SK-N-SH (cell line): ENCODE measurements around the gene TNXB. TPM values are rescaled to one million over a fixed set of nuclear protein-coding genes. Genes with fewer than 3 reads are reported as not detected.

ENCODE experiments used
- CTCF ChIA-PET: fragments of 300-600, 350-600 bp; formaldehyde crosslinking; extraction: SDS; loops from one replicate; lab custom pipeline; 2021; lab: Yijun Ruan, JAX
- POLR2A ChIA-PET: fragments of 350-600 bp; sonication (Branson Sonifier 250); formaldehyde crosslinking; extraction: SDS; loops from one replicate; lab custom pipeline; 2020; ENCODE audit warnings: antibody characterized with exemption, inconsistent platforms; lab: Yijun Ruan, JAX
- DNase-seq: peaks from one replicate; pipeline ENCODE4 v3.0.0; 2012
- H2AFZ ChIP-seq: fragments of 200-600 bp; sonication (generic); 2 replicates; pipeline ENCODE4 v1.8.1; 2016; ENCODE audit warnings: antibody characterized with exemption, mild to moderate bottlenecking, low read depth
- H3F3A ChIP-seq: fragments of 200-600 bp; sonication (generic); replicated peaks from 2 replicates; pipeline ENCODE3; 2016; ENCODE audit warnings: antibody characterized with exemption, mild to moderate bottlenecking; ENCODE audit not compliant: insufficient read depth
- H3K27ac ChIP-seq, 2 experiments: fragments of 200-500 bp in 1 of 2; fragments of 200-600 bp in 1 of 2; sonication (Bioruptor generic) in 1 of 2; sonication (generic), shearing (Covaris generic) in 1 of 2; 2 replicates each; pipeline versions ENCODE4 v1.5.1 to v1.6.1; 2014 to 2016; ENCODE audit warnings: low read depth in 2 of 2, inconsistent platforms in 1 of 2, low read length in 1 of 2, mild to moderate bottlenecking in 1 of 2, mixed read lengths in 1 of 2
- H3K27me3 ChIP-seq: fragments of 200-600 bp; sonication (generic), shearing (Covaris generic); 2 replicates; pipeline ENCODE4 v1.6.1; 2016; ENCODE audit warnings: mixed run types; ENCODE audit not compliant: insufficient read depth
- H3K36me3 ChIP-seq, 2 experiments: fragments of 200-500 bp in 1 of 2; fragments of 200-600 bp in 1 of 2; sonication (Bioruptor generic) in 1 of 2; sonication (generic) in 1 of 2; replicated peaks in 1 of 2; 2 replicates each; pipeline versions ENCODE3 to v1.5.1; 2014 to 2016; ENCODE audit warnings: low read length in 1 of 2, mild to moderate bottlenecking in 1 of 2; ENCODE audit not compliant: insufficient read depth in 2 of 2, control insufficient read depth in 1 of 2
- H3K4me1 ChIP-seq, 2 experiments: fragments of 200-500 bp in 1 of 2; fragments of 200-600 bp in 1 of 2; sonication (Bioruptor generic) in 1 of 2; sonication (generic), shearing (Covaris generic) in 1 of 2; 2 replicates each; pipeline versions ENCODE4 v1.5.1 to v1.6.1; 2014 to 2016; ENCODE audit warnings: low read depth in 1 of 2, low read length in 1 of 2, mixed run types in 1 of 2; ENCODE audit not compliant: insufficient read depth in 2 of 2, control insufficient read depth in 1 of 2
- H3K4me2 ChIP-seq: fragments of 200-600 bp; sonication (generic), shearing (Covaris generic); 2 replicates; pipeline ENCODE4 v1.6.1; 2017; ENCODE audit warnings: mixed run types
- H3K4me3 ChIP-seq, 2 experiments: fragments of 200-500 bp in 1 of 2; fragments of 200-600 bp in 1 of 2; sonication (Bioruptor generic) in 1 of 2; sonication (generic), shearing (Covaris generic) in 1 of 2; 2 replicates each; pipeline versions ENCODE4 v1.5.1 to v1.8.1; 2014 to 2016; ENCODE audit warnings: low read depth in 2 of 2, inconsistent platforms in 1 of 2, low read length in 1 of 2, mild to moderate bottlenecking in 1 of 2, mixed read lengths in 1 of 2, moderate library complexity in 1 of 2
- H3K79me2 ChIP-seq: fragments of 200-600 bp; sonication (generic); 2 replicates; pipeline ENCODE4 v1.8.1; 2017; ENCODE audit warnings: mild to moderate bottlenecking; ENCODE audit not compliant: insufficient read depth
- H3K9ac ChIP-seq: fragments of 200-600 bp; sonication (generic); 2 replicates; pipeline ENCODE4 v1.6.1; 2017; ENCODE audit warnings: mixed run types
- H3K9me2 ChIP-seq: fragments of 200-600 bp; sonication (generic); 2 replicates; pipeline ENCODE4 v1.6.1; 2017; ENCODE audit warnings: mixed run types
- H3K9me3 ChIP-seq: fragments of 200-600 bp; sonication (generic); 2 replicates; pipeline ENCODE4 v1.6.1; 2017; ENCODE audit warnings: mixed run types, mild to moderate bottlenecking, moderate library complexity
- H4K20me1 ChIP-seq: fragments of 200-600 bp; sonication (generic); 2 replicates; pipeline ENCODE4 v1.6.1; 2017; ENCODE audit warnings: mild to moderate bottlenecking, mixed run types; ENCODE audit not compliant: insufficient read depth
- CTCF ChIP-seq: fragments of 200-600 bp; sonication (generic); IDR thresholded peaks from 2 replicates; pipeline ENCODE4 v1.6.1; 2017; ENCODE audit warnings: antibody characterized with exemption, mild to moderate bottlenecking, moderate library complexity
- EZH2phosphoT487 ChIP-seq: fragments of 200-600 bp; sonication (generic); IDR thresholded peaks from 2 replicates; pipeline ENCODE4 v1.6.1; 2017; ENCODE audit warnings: low read depth, mixed run types, mild to moderate bottlenecking, antibody characterized with exemption, moderate library complexity, borderline replicate concordance
- RAD21 ChIP-seq: IDR thresholded peaks from 2 replicates; pipeline ENCODE4 v1.6.1; 2012; ENCODE audit warnings: mild to moderate bottlenecking, low read length
- RCOR1 ChIP-seq: fragments of 150-350 bp; IDR thresholded peaks from 2 replicates; pipeline ENCODE4 v1.6.1; 2017; ENCODE audit warnings: antibody characterized with exemption, low read length
- SIN3A ChIP-seq: IDR thresholded peaks from 2 replicates; pipeline ENCODE4 v1.6.1; 2012; ENCODE audit warnings: low read depth, mild to moderate bottlenecking, low read length, moderate library complexity, borderline replicate concordance
- TCF12 ChIP-seq: IDR thresholded peaks from 2 replicates; pipeline ENCODE4 v1.4.0; 2012
- WGBS: methylation state at CpG from one replicate; pipeline ENCODE4 v1.1.6; 2017; ENCODE audit warnings: low lambda C conversion rate; 5-methylcytosine and 5-hydroxymethylcytosine counted together
- polyA plus RNA-seq, 3 experiments: library from polyadenylated mRNA; depleted of rRNA; stranded (reverse); fragments of >200 nt; gene quantifications; 2 replicates each; pipeline ENCODE4 v1.2.3, GENCODE V29; 2012

Gene TNXB
- polyA plus RNA-seq, 1 of the 3 experiments (the other 2 are of a cell fraction), result 0.48 TPM

GRCh38 chr6:32096087-32096393, 13.1 kb downstream of the TNXB start:
- Histone ChIP-seq H3K79me2 (no peaks in the 10 kb centered on the region), H3K27ac (no peak overlapping the region), H3K36me3 (no peaks in the 10 kb centered on the region), H3K4me3 (peak overlapping the region in 1 of 2 experiments; percentile 9; a peak in 2 of 4 replicates), H3K9ac (no peak overlapping the region), H3F3A (no peaks in the 10 kb centered on the region), H3K9me2 (no peaks in the 10 kb centered on the region), H2AFZ (0 out of 2 replicates have a peak overlapping the region, but pooled peaks have one; percentile 6), H3K27me3 (peaks cover 72% of the 10 kb centered on the region), H3K4me2 (peak overlapping the region; percentile 60; the same call in 1 of the 2 replicates), H3K9me3 (no peaks in the 10 kb centered on the region), H4K20me1 (no peaks in the 10 kb centered on the region), H3K4me1 (peaks cover 0 to 9% of the 10 kb centered on the region in 2 experiments; a peak in 1 of 4 replicates)
- DNase-seq, result peak; percentile 59
- ChIA-PET POLR2A (interaction anchor here (2.2 kb wide), 1 partner anchor 15 kb away, joined by 5 read pairs; no protein-coding TSS in a partner anchor), CTCF (interaction anchor here (1.1 to 1.7 kb wide), 5 partner anchors 11 to 47 kb away, joined by 3 to 12 read pairs (median 6); no protein-coding TSS in a partner anchor)
- 12% methylated on average over 10 of the region's 36 CpGs for WGBS
- TF ChIP-seq EZH2phosphoT487 (peak; percentile 21; the same call in 1 of the 2 replicates), SIN3A (no peak), RCOR1 (no peak)

- peak; percentile 16 for TF ChIP-seq RAD21
- TF ChIP-seq TCF12, result no peak
- peak; percentile 31 for TF ChIP-seq CTCF
- TF ChIP-seq, all 33 proteins: peak for 2
- H3F3A ChIP-seq, result no peaks in the 10 kb centered on the region
- no peaks in the 10 kb centered on the region for H3K9me2 ChIP-seq
- ChIA-PET CTCF (interaction anchor here (1.7 kb wide), 1 partner anchor 34 kb away, joined by 6 read pairs; no protein-coding TSS in a partner anchor), POLR2A (interaction anchor here (2.2 kb wide), 1 partner anchor 15 kb away, joined by 5 read pairs; no protein-coding TSS in a partner anchor)
- H3K4me2 ChIP-seq, result peak overlapping the region; percentile 60; the same call in 1 of the 2 replicates
- no peaks in the 10 kb centered on the region for H3K36me3 ChIP-seq
- no peak overlapping the region for H3K27ac ChIP-seq
- DNase-seq, result peak; percentile 64
- no peaks in the 10 kb centered on the region for H3K9me3 ChIP-seq
- peak overlapping the region in 1 of 2 experiments; percentile 9; a peak in 1 of 4 replicates for H3K4me3 ChIP-seq
- no peaks in the 10 kb centered on the region for H4K20me1 ChIP-seq
- H3K27me3 ChIP-seq, result peaks cover 75% of the 10 kb centered on the region
- peaks cover 0 to 9% of the 10 kb centered on the region in 2 experiments; a peak in 1 of 4 replicates for H3K4me1 ChIP-seq
- no peak overlapping the region for H3K9ac ChIP-seq
- H2AFZ ChIP-seq, result no peak overlapping the region
- 22% methylated on average over 9 of the region's 30 CpGs for WGBS
- H3K79me2 ChIP-seq, result no peaks in the 10 kb centered on the region
Measured at GRCh38 chr6:32095338-32096086, 13.6 kb downstream of the TNXB start.
